Stimulated activated CD4-positive, alpha-beta T cell treated with anti-CD3 and anti-CD28 coated beads, Interleukin-12 subunit alpha, Interleukin-12 subunit beta, amount 100 ng/mL, for 24 hours (primary cell): Measurements from ENCODE around the gene DIPK1C.
"Not testable (repeated sequence)": the region's sequence is repeated elsewhere in the genome, so short reads cannot be mapped to it uniquely, and the experiment has no call there.

ENCODE experiments used
- DNase-seq, 2 experiments: peaks; one replicate each; pipeline ENCODE4 v3.0.0-alpha.2; 2020; ENCODE audit warnings: low read depth in 2 of 2

DIPK1C gene

GRCh38 chr18:74457043-74457724 is at the start of gene DIPK1C:
TSS of gene DIPK1C (minus strand) at chr18:74457308. CDS start at chr18:74457259, 49 bp downstream.
- no peak for DNase-seq

GRCh38 chr18:74506448-74507084 is 49.5 kb upstream of the DIPK1C start:
- no peak for DNase-seq

- DNase-seq: no peak
These were observed 48.7 kb upstream of the DIPK1C start for GRCh38 chr18:74505776-74506175.

- DNase-seq: no peak
These were observed 46.0 kb upstream of the DIPK1C start for GRCh38 chr18:74503137-74503536.

DNA sequence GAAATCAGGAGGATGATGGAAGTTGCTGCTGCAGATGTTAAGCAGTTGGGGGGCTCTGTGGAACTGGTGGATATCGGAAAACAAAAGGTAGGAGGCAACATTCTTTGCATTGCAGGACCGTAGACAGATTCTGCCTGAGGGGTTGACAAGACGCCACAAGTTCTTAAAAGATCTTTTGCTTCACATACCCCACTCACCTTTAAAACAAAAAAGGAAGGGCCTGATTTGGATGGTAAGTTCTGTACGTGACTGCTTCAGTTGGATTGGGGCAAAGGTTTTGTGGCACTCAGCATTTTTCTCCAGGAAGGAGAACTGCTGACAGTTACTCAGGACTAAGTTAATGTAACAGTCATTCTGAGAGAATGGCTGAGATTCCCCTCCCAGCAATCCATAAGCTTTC is 44.3 kb upstream of the DIPK1C start:
- DNase-seq: no peak

DNA sequence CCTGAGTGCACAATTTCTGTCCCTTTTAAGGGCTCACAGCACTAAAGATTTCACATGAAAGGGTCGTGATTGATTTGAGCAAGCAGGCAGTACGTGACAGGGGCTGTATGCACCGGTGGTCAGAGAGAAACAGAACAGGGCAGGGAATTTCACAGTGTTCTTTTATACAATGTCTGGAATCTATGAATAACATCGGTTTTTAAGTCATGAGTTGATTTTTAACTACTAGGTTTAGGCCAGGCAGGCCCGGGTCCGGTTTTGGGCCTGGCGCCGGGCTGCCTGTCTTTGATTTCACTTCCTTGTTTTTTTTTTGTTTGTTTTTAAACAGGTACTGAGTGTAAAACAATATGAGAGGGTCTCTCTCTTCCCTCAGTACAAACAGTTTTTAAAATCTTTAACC is 43.7 kb upstream of the DIPK1C start:
- DNase-seq: not testable (repeated sequence)

DNA sequence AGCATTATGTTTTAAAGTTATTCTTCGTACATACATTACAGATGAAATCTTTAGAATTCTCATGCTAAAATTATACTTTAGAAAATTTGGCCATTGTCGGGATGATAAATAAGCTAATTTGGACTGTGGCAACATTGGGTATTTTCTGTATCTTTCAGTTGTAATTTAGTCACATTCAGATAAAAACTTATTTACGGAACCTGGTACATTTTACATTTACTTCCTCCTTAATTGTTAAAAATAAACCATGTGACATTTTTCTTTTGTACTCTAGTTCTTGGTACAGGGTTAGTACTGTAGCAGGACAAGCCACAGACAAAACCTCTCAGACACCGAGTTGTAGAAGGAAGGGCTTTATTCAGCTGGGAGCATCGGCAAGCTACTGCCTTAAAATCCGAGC is 43.3 kb upstream of the DIPK1C start:
- DNase-seq: no peak

- DNase-seq: peak; percentile 8 to 29
These were observed 42.5 kb upstream of the DIPK1C start for GRCh38 chr18:74499633-74500032.

DNA sequence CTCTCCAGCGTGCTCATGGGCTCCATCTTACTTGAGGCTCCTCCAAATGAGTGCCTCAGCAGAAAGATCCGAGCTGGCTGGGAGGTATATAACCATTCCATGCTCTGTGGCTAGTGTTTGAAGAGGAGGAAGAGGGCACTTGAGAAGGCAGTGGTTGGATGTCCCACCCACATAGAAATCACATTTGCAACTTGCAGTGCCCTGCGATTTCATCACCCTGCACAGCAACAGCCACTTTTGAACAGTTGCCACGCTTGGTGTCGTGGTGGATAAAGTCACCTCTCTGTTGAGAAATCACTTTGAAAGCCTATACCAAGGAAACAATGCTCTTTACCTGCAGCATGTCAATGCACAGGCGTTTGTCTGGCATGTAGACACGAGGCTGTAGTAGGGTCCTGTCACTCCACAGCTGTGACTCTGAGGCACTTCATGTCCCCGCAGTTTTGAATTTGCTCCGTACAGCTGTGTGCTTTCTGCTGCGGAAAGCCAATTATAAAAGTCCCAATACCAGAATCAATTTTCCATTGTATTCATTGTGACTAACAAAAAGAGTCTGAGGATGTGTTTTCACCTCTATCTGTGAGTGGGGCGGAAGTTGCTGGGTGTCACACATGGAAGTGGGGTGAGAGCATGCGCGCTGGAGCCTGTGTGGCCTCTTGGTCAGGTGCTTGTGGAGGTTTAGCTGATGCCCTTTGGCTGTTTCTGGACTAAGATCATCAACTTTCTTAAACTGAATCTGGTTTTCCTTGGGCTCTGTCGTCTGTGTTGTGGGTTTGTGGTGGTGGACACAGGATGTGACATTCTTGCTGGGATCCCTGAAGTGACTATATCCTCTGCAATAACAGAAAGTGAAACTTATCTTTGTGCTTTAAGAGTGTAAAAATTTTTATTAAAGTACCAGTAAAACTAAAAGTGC is 41.9 kb upstream of the DIPK1C start:
- peak; percentile 68 to 72 for DNase-seq

DNA sequence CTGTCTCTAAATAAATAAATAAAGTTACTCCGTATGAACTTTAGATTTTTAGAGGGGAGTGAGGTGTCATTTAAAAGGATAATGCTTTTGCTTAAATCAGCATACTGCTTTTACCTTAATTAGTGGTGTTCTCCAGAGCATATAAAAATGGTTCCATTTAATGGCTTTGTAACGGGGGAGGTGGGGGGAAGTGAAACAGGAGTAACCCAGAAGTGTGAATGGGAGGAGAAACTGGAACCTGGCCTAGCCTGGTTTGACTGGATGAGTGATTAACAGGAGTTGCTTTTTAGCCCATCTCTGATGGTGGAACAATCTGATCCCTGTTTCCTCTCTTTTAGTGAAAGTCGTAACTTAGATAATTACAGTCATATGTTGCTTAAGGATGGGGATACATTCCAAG is 40.7 kb upstream of the DIPK1C start:
- no peak for DNase-seq

DNA sequence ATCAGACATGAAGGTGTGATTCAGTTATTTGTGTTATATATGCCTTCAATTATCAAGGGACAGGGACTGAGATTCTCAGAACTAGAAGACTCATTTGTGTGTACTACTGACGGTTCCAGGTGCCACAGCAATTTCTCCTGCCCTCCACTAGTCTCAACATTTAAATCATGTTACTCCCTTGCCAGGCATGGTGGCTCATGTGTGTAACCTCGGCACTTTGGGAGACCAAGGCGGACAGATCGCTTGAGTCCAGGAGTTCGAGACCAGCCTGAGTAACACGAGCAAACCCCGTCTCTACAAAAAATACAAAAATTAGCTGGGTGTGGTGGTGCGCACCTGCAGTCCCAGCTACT is 40.2 kb upstream of the DIPK1C start:
- no peak for DNase-seq

DNA sequence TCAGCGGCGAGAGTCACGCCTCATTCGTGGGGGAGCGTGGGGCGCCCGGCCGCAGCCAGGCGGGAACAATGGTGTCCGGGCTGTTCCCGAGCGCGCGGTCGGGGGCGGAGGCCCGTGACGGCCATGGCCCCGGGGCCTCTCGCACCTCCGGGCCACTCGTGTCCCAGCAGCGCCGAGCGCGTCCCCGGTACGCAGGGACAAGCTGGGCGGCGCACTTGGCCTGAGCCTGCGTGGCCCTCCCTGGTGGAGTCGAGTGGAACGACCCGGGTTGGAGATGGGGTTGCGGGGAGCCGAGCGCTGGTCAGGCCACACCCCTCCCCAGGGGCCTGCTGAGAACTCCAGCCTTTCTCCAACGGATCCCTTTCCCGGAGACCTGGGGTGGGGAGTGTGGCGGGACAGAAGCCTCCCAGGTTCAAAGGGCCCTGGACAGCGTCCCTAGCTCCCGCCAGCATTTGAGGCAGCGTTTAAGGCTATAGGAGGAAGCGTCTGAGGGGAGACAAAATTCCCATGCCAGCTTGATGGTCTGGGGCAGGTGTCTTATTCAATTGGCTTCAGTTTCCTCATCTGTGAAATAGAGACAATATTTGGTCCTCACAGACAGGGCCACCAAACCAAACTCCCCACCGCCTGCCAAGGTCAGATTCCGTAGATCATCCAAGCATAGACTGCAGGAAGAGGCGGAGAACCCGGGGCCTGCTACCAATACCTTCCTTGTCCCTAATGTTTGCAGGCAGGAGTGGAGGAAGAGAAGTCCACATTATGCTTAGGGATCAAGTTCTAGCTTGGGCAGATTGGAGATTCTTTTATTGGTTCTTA is 39.6 kb upstream of the DIPK1C start:
- DNase-seq: peak; percentile 7 to 20

DNA sequence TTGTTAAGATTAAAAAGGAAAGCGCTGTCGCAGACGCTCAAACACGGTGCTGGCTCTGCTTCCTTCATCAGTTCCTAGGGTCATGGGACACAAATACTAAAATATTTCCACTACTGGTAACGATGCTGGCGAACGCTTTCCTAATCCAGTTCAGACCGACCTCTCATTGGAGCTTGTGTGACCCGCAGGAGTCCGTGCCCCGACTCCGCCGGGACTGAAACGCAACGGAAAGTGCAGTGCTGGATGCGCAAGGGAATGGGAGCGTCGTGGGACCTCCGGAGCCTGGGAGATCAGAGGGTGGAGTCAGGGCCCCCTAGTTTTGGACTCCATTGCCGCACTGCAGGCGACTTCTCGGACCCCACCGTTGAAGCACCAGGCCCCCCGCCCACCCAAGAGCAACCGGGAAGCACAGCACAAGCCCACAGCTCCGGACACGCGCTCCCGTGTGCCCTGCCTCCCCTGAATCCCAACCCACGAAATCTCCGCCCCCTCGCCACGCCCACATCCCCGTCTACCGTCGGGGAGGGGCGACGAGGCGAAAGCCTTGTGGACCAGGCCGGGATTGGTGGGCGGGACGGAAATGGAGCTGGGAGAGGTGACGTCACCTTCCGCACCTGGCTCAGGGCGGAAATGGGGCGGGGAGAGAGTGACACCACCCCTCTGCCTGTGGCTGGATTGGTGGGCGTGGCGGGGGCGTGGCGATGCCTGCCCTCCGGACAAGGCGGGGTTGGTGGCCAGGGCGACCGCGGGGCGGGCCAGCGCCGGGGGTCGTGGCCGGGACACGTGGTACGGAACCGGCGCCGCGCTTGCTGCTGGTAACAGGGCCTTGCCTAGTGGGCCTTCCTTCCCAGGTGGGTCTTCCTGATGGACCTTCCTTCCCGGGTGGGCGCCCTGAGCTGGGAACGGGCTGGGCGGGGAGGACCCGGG is 38.7 kb upstream of the DIPK1C start, which contains the start of gene CNDP2:
Gene CNDP2, plus strand, starts transcription at position 783 of the 927 bp plus-strand sequence. CDS start 3,611 bp downstream, outside the sequence.
- peak; percentile 98 to 100 for DNase-seq

- no peak for DNase-seq
These were observed 37.4 kb upstream of the DIPK1C start for GRCh38 chr18:74494514-74494913.

- DNase-seq: no peak
These were observed 36.6 kb upstream of the DIPK1C start for GRCh38 chr18:74493689-74494088.

GRCh38 chr18:74492259-74492658 is 35.2 kb upstream of the DIPK1C start:
- DNase-seq: no peak

DNA sequence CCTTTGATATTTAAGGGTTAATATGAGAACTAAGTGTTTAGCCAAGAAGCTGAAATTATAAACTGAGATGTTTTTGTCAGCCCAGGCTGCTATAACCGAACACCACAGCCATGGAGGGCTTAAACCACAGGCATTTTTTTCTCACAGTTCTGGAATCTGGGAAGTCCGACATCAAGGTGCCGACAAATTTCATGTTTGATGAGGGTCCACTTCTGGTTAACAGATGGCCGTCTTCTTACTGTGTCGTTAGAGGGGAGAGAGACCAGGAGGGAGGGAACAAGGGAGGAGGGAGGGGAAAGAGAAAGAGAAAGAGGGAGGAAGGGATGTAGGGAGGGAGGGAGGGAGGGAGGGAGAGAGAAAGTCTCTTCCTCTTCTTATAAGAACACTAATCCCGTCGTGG is 32.6 kb upstream of the DIPK1C start:
- no peak for DNase-seq

- DNase-seq: no peak
These were observed 31.8 kb upstream of the DIPK1C start for GRCh38 chr18:74488864-74489263.

DNA sequence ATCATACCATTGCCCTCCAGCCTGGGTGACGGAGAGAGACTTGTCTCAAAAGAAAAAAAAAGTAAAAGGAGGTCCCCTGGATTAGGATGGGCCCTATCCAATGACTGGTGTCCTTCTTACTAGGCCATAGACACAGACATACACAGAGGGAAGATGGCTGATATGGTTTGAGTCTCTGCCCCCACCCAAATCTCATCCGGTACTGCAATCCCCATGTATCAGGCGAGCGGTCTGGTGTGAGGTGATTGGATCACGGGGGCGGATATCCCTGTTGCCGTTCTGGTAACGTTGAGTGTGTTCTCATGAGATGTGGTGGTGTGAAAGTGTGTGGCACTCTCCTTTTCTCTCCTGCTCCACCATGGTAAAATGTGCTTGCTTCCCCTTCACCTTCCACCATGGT is 31.2 kb upstream of the DIPK1C start:
- no peak for DNase-seq

GRCh38 chr18:74486119-74486849 is 29.2 kb upstream of the DIPK1C start:
- no peak for DNase-seq
